ENCODE data around the gene SIAH1.

- TF ChIP-seq CTCF (IDR thresholded peaks at IDR 0.05) (no peak), POLR2A (IDR thresholded peaks at IDR 0.05) (no peak)
Measured at GRCh38 chr16:48361012-48361411, 24.2 kb downstream of the SIAH1 start.
